NCI-H748 (cell line): ENCODE data around the gene PIK3C2B.

Experiments used
- DNase-seq: peaks from one replicate; lab custom pipeline; 2025; ENCODE audit not compliant: unreplicated experiment; lab: John Stamatoyannopoulos, UW

Gene PIK3C2B

DNA sequence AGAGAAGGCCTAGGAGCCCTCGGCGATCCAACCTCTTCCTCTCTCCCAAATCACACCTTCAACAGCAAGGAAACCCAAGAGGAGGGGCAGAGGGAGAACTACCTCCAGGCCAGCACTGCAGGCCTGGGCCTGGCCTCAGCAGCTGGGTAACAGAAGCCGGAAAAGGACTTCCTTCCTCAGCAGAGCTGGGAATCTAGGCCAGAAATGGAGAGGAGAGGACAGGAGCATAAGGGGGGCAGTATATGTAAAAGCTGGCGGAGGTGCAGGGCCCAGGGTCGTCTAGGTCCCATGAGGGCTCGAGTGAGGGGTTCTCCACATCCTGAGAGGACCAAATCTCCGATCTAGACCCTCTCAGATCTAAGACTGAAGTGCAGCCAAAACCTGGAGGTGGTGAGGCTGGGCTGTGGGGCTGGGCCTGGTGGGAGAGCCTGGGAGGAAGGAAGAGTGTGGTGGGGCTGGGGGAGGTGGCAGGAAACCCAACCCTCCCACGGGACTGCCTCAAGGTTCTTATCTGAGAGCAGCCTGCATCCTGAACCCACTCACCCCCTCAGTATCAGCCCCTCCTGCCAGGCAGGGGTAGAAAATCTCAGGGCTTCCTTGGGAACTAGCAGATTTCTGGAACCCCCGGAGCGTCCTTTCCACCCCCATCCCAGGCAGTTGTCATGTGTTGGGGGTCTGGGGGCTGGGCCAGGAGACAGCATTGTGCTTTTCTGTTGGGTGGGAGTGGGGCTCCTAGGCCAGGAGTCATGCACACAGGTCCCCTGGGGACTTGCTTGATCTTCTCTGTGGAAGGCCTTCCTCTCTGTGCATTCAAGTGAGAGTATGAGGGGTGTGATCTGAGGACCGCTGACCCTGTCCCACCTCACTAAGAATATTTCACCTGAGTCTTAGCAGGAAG is 33.0 kb downstream of the PIK3C2B start:
- no peak for DNase-seq

DNA sequence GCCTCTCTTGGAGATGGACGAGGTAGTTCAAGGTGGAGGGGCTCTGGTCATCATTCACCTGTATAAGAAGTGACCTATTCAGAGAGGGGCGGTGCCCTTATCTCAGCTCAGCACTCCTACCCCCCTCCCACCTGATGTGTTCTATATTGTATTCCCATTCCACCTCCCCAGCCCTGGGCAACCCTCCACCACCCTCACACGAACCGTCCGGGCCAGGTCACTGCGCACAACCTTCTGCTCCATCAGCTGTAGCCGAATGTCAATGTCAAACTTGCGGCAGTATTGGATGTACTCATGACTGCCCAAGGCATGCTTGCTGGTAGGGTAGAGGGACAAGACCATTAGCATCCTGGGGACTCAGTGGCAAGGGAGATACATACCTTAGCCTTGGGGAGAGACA is 34.3 kb downstream of the PIK3C2B start:
- no peak for DNase-seq

DNA sequence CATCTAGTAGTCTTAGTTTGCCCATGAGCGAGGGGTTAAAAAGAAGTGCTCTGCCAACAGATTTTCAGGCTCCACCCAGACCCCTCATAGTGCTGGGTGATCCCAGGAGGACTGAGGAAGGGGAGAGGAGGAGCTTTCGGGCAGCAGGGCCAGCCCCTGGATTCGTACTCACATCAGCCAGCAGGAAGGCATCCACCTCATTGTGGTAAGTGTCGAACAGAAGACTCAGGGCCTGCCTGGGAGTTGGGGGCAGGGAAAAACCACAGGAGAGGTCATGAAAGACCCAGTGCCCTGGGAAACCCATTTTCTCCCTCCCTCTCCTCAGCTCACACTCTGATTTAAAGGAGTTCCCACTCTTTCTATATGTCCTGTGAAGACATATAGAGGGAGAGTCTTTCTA is 34.9 kb downstream of the PIK3C2B start:
- no peak for DNase-seq

DNA sequence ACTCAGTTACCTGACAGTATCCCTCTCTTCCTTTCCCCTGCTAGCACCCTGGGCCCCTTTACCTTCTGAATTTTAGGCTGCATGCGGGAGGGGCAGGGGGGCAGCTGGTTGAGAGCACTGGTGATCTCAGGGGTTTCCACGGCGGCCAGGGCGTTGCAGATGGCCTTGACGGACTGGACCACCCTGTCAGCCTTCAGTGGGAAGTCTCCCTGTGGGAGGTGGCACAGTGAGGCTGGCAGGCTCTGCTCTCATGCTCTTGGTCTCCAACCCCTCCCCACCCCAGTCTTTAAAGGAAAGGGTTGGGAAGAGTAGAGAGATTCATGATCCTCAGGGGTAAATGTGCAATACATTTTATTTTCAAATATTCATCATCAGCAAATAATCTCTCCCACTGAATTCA is 36.9 kb downstream of the PIK3C2B start:
- DNase-seq, result no peak

DNA sequence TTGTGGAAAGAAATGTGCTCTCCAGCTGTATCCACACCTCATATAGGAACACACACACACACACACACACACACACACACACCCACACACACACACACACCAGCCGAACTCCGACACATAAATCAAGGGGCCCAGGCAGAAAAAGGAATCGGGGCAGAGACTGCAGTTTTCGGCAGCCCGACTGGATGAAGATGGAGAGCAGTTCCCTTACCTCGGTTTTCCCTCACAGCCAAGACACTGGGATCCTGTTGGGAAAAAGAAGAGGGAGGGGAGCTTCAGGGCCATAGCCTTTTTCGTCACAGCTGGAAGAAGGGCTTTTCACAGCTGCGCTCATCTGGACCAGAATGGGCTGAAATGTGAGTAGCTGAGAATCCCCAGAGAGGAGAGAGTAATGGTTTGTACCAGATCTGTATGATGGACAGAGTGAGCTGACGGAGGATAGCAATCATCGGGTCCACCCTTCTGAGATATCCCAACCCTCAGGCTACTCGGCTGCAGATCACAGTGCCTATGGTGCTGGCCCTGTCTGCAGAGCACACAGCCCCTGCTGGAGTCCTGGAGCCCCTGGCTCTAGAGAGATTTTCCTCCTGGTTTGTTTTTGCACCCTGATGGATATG is 37.7 kb downstream of the PIK3C2B start:
- no peak for DNase-seq

DNA sequence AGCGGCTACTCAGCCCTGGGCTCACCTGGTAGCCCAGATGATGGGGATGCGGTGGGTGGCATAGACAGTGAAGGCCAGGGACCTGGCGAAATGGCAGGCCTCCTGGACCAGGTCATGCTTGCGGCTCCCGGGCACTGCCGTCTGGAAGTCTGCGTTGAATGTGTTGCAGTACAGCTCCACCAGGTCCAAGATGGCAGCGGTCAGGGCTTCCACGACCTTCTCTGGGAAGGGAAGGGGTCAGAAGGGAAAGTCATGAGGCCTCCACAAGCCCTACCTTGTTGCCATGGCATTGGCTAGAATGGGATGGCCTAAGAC is 38.8 kb downstream of the PIK3C2B start:
- no peak for DNase-seq

DNA sequence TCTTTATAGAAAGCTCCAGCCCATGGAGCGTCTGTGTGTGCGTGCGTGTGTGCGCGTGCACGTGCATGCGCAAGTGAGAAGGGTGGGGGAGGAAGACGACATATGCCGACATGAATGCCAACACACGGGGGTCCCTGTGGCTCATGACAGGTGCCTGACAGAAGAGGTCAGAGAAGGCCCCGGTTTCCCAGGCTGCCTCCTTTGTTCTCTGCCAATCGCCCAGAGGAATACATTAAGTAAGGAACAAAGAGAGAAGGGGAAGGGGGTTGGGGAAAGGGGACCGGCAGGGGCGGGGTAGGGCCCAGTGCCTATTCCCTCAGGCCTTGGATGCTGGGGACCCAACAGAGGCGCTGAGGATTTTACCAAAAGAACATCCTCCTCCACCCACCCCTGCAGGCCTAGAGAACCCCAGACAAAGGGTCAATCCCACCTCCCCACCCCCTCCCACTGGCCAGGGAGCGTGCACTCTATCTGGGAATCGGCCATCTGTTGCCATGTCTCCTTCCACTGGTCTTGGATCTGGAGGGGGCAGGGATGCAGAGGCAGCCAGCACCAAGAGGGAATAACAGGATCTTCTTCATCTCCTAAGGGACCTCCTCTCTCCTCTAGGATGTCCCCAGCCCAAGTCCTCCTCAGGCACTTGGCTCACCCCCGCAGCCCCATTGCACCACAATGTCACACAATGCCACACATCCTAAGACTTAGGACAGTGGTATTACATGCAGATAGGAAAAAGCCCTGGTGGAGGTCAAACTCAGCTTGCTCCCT is 39.4 kb downstream of the PIK3C2B start:
- no peak for DNase-seq

DNA sequence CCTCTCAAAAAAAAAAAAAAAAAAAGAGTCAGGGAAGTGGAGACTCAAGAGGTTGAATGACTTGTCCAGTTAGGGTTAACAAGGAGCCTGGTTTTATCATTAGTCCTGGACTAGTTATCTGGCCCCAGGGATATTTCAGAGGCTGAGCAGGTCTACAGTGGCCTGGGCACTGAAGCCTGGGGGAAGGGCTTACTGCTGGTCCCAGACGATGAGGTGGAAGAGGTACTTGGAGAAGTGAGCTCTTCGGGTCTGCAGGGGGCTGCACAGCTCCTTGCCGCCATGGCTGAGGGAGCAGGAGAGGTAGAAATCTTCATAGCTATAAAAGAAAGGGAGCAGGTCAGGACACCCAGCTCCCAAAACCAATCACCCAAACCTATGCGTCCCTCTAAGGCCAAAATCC is 40.1 kb downstream of the PIK3C2B start:
- no peak for DNase-seq

DNA sequence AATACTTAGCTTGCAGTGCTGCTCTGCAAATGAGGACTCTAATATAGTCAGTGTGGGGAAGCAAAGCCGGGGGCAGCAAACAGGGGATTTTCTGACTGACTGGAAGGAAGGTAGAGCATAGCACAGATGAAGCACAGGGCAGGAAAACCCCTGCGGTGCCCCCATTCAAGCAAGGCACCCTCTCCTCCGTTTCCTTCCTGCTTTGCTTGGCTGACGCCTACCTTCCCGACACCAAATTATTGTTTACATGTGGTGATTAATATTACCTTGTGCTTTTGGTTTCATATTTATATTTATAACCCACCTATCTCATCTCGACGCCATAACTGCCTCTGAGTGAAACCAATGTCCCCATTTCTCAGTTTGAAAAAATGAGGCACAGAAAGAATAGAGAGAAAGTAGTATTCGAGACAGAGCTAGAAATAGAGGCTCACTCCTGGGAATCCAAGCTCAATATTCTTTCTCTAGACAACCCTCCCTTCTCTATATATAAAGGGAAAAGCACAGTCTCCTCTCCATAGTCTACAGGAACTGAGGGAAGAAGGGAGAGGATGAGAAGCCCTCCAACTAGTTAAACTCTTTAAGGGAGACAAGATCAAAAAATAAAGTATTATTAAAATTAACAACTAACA is 41.3 kb downstream of the PIK3C2B start:
- DNase-seq, result no peak

DNA sequence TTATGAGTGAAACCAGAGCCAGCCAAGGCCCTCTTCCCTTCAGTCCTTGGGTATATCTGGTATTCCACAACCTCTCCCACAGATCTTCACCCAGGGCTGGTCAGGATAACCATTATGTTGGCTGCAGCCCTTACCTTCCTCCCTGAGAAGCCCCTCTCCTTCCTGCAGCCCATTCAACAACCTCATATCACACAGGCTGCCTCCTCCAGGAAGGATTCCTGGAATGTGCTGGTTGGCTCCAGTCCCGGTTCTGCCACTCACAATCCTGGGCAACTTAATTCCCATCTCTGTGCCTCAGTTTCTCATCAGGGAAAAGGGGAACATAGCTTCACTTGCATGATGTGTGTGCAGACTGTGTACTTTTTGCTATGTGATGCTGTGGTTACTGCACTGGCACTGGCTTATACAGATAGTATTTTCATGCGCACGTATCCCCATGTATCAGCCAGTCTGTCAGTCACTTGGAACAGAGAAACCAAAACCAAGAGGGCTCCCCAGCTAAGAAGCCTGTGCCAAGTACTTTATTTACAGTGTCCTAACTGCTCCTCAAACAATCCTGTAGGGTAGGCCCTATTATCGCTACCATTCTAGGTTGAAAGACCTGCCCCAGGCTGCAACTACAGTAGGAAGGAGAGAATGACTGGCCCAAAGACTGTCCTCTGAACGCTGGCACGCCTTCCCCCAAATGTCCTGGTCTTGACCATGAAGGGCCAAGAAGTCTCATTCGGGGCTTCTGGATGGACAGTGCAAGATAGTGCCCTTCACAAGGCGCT is 43.1 kb downstream of the PIK3C2B start:
- no peak for DNase-seq

DNA sequence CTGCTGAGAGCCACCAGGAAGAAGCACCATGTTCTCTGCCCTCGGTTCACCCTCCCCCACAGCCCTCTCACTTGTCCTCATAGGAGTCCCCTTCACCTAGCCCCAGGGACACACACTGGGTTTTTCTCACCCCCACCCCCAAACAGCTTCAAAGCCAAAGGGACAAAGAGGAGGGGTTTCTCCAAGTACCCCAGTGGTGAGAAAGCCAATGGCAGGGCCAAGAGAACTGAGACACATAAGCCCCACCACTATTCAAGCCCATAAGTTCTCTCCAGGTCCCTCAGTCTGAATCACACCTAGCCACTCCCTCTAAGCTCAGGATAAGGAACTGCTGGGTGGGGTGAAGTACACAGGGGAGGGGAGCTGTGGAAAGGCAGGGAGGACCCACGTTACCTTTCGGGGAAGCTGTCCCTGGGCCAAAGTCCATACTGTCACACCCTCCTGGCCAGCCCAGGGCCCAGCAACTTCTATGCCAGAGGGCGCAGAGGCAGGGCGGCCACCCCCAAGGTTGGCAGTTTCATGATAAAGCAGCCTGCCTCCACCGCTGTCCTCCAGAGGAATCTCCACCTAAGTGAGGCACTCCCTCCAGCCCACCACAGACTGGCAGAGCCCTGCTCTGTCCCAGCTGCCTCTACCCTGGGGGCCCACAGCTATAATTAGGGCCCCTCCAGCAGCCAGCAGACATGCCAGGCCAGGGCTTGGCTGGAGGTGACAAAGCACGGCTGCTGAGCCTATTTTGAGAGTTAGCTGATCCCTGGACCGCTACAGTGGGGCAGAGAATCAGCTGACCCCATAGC is 43.9 kb downstream of the PIK3C2B start:
- no peak for DNase-seq

DNA sequence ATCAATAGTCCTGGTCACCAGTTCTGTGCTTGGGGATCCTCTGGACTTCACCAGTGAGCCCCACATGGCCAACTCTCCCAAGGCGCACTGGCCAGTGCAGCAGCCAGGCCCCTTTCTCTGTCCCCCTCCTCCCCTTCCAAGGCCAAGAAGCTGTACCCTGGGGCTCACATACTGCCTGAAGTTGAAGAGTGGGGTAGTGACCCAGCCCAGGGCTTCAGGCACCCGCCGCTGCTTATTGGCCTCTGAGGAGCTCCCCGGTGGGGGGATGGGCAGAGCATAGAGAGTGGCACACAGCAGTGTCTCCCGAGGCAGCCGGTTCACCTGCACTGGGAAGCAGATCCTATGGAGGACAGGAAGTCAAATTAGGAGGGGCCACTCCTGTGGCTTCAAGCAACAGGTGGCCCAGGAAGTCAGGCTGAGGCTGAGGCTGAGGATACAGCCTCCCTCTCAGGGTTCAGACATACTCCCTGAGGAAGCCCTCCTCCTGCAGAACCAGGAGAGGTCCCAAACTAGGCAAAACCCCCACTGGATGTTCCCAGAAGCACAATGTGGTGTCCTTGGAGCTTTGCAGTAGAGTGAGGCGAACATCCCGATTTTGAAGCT is 44.8 kb downstream of the PIK3C2B start:
- no peak for DNase-seq

DNA sequence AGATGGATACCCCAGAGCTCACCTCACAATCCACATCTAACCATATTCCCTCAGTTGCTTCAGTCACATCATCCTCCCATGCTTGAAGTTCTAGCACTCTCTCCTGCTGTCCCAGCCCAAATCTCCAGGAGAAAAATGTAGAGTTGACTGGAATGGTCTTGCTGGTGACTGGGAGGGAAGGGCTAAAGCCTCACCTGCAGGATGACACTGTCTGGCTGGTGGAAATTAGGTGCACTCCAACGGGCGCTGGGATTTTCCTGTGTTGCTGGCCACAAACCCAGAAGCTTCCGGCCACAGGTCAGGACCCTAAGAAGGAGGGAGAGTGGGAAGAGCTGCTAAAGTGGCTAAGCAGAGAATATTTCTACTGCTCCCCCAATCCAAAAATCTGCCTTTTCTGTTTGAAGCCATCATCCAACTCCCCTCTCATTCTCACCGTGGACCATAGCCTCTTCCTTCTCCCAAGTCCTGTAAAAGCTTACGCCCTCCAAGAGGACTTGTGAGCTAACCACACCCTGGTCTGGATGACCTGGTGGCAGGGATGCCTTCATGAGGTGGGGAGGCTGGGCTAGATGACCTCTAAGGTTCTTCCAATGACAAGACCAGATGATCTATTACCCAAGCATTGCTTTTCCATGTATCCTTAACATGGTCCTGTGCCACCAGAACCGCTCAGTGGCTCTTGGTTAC is 45.5 kb downstream of the PIK3C2B start:
- no peak for DNase-seq

DNA sequence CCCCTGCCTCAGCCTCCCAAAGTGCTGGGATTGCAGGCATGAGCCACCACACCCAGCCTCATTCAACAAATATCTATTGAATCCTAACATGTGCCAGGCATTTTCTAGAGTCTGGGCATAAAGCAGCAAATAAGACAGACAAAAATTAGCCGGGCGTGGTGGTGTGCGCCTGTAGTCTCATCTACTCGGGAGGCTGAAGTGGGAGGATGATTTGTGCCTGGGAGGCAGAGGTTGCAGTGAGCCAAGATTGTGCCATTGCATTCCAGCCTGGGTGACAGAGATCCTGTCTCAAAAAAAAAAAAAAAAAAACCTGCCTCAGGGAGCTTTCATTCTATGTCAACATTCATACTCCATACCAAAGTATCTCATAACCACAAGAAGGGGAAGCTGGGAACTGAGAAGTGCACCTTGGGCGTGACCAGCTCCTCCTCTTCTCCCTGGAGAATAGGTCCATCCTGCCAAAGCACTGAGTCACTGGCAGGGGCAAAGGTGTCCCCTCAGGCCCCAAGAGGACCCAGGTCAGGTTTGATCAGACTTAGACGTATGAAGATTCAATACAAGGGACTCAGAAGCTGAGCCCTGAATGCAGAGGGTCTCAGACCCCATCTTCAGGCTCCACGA is 46.2 kb downstream of the PIK3C2B start:
- no peak for DNase-seq

DNA sequence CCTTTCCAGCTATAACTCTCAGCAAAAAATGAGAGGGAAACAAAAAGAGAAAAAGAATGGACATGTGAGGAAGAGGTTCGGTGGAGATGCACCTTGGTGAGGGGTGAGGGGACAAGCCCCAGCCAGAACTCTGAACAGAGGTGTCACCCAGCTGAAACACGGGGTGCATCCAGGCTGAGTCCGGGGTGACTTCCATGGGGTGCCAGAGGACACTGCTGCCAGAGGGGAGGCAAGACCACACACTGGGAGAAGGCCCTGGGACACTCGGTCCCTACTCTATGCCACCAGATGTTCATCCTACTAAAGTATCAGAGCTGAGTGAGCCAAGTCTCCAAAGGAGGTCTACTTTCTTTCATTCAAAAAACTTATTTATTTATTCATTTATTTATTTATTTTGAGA is 46.9 kb downstream of the PIK3C2B start:
- no peak for DNase-seq

DNA sequence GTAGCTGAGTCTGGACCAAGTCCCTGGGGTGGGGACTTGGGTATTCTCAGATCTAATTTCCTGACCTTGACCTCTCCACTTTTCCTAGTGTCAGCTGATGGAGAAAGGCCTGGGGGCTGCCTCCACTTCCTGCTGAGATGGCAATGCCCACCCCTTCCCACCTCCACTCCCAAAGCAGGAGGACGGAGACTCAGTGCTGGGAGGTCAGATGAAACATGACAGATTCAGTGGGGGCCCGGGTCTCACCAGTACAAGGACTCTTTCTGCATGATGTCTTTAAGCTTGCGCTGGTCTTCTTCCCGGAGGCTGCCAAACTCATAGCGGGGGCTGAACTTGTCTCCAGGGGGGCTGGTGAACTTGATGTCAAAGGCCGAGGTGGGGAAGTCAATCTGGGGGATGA is 47.4 kb downstream of the PIK3C2B start:
- no peak for DNase-seq

DNA sequence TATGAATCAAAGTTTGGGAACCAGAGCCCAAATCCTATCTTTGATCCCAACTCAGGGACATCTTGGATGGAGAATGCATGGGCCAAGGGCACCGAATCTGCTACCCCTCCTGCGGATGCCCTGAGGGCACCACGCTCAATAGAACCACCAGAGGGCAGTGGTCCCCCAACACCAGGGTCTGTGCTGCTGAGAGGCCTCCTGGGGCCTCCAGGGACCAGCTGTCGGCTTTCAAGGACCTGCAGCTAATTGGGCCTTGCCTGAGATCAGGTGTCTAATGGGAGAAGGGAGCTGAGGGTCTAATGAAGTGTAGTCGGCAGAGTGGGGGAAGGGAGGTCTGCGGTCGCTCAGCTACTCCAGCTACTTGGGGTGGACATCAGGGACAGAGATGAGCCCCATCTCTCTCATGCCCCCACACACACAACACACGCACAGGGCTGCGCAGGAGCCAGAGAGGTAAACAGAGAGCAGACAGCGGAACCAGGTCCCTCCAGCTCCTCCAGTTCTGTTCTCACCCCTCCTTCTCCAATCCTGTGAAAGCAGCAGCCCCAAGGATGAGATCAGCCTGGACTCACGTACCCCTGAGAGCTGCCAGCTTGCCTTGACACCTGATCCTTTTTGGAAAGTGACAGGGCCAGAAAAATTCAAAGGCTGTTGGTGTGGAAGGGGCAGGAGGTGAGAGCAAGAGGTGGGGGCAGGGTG is 48.0 kb downstream of the PIK3C2B start:
- DNase-seq, result peak; percentile 77

DNA sequence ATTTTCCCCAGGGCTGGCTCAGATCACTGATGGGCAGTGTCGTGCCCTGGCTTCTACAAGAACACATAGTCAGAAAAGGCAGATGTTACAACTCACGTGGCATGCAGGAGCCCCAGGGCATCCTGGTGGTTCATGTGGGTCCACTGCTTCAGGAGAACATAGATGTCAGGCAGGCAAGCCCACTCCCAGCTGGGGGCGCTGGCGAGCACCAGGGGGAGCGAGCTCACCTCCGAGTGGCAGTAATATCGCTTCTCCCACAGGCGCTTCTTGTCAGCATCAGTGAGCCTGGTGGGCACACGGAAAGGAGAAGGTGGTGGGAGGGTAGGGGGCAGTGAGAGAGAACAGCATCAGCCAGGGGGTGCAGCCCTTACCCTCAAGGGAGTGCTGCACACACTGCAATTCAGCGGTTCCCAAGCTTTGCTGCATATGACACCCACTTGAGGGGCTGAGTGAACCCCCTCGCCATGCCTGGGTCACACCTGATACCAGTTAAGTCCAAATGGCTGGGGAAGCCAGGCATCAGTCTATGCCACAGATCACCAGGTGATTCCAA is 48.7 kb downstream of the PIK3C2B start:
- peak; percentile 52 for DNase-seq
